Endometrial microvascular endothelial cells (primary cell): ENCODE results near the gene MYH15. TPM values are rescaled to one million over a fixed set of nuclear protein-coding genes. Genes with fewer than 3 reads are reported as not detected.

Experiments used
- in situ Hi-C: cut with HindIII; loops from 2 replicates; pipeline ENCODE4 v1.10.0; 2017; ENCODE audit warnings: low sequenced_read_pairs, low pct_unique_long_range_greater_than_20kb; ENCODE audit errors: inconsistent ontology term
- total RNA-seq: library from RNA; depleted of rRNA; stranded (reverse); fragments of >200 nt; gene quantifications from one replicate; pipeline ENCODE4 v1.2.3, GENCODE V29; 2015; ENCODE audit errors: inconsistent ontology term

The MYH15 gene
- total RNA-seq, 1 donor from 2014 or later: 0.46 TPM

DNA sequence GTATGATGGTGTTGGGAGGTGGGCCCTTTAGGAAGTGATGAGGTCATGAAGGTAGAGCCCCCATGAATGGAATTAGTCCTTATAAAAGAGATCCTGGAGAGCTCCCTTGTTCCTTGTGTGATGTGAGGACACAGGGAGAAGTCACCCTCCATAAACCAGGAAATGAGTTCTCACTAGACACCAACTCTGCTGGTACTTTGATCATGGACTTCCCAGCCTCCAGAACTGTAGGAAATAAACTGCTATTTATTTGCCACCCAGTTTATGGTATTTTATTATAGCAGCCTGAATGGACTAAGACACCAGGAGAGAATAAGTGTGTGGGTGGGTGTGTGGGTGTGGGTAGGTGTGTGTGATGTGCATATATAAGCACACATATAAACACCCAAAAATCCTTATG is 71.9 kb downstream of the MYH15 start:
- in situ Hi-C loops: no loop called here

DNA sequence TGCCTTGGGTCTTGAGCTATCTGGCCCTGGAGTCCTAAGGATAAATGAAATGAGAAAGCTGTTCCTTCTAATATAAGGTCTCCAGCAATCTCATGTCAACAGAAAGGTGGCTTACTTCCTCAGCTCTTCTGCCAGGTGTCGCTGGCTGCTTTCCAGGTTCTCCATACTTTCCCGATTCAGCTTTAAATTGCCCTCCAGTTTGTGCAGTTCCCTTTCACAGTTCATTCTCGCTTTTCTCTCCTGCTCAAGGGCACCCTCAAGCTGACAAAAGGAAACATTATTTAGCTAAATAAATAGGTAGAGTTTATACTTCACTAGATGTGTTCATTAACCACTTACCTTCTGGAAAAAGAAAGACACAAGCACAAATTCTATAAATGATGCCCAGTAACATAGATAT is 73.0 kb downstream of the MYH15 start:
- in situ Hi-C loops: no loop called here

DNA sequence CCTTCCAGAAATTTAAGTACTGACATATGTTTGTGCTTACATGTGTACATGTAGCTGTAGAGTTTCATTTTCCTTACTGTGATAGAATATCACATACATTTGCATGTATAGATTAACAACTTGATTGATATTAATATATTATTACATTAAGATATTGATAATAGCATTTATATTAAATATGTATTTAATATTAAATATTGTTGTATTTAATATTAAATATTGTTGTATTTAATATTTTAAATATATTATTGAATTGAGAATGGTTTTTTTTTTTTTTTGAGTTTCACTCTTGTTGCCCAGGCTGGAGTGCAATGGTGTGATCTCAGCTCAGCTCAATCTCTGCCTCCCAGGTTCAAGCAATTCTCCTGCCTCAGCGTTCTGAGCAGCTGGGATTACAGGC is 76.5 kb downstream of the MYH15 start:
- in situ Hi-C loops: no loop called here

DNA sequence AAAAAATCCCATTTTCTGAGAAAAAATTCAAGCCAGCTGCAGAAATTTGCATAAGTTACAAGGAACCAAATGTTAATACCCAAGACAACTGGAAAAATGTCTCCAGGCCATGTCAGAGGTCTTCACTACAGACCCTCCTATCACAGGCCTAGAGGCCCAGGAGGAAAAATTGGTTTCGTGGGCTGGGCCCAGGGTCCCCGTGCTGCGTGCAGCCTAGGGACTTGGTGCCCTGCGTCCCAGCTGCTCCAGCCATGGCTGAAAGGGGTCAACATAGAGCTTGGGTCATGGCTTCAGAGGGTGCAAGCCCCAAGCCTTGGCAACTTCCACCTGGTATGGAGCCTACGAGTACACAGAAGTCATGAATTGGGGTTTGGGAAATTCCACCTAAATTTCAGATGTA is 78.0 kb downstream of the MYH15 start:
- in situ Hi-C loops: no loop called here

DNA sequence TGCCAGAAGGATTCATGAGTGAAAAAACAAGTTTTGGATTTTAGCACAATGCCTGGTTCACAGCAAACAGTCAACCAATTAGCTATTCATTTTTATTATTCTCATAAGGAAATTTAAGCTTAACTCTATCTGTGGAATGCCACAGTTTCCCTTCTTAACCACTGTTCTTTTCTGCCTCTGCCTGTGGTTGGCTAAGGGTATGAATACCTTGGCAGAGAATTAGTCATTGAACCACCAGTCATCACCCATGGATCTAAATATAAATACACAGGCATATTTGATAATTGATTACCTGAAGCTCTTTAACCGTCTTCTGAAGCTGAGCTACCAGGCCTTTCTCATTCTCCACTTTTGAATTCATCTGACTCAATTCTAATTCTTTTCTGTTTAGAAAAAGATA is 79.9 kb downstream of the MYH15 start:
- in situ Hi-C loops: no loop called here

DNA sequence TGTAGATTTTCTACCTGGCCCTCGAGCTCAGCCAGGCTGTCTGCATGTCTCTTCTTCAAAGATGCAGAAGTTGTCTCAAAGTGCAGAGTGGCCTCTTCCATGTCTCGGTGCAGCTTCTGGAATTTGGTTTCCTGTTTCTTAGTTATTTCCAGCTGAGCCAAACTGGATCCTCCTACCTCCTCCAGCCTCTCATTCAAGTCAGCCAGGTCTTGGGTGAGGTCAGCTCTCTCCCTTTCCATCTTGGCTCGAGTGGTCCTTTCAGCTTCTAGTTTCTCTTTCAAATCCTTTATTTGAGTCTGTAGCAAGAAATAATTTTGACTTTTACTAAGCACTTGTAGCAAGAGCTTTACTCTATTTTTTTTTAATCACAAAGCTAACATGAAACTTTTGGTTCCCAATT is 81.8 kb downstream of the MYH15 start:
- in situ Hi-C loops: no loop called here

DNA sequence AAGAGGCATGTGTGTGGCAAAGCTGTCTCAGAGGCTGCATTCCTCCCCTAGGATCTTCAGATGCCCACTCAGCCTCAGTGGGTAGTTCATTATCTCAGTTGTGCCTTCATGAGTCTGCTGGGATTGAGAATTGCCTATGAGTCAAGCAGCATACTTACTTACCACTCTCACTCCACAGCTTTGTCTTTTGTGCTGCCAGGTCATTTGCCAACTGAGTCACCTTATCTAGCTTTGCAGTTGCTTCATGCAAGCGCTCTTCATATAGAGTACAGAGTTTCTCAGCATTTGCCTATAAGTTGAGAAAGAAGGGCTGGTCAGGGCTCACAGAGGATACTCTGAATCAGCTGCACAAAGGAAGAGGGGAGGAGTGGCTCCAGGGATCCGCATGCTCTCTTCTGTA is 89.5 kb downstream of the MYH15 start:
- in situ Hi-C loops: no loop called here

DNA sequence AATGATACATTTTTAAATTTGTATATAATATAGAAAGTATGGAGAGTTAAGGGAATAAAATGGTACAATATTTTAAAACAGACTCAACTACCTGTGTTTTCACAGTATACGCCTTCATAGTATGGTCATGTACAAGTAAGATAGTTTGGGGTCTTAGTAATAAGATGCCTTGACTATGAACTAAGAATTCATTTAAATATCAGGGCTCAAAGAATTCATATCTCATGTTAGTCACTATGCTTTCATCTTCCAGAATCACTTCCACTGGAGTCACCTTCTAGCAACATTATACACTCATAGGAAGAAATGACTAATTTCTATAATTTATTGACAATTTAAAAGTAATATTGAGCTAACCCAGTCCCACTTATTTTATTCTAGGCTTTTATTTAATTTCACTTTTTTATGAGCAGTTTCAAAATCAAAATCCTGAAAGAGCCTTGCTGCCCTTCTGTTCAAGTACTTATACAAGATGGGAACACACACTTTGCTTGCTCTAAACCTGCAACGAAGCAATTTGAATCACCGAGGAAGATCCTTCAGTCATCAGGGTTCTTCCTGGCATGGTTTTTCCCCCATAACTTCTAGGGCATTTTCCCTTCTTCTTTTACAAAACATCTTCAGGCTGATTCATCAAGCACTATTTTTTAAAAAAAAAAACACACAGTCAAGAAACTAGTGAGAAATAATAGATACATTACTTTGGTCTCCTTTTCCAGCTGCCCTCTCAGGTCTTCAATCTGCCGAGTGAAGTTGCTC is 94.1 kb downstream of the MYH15 start:
- in situ Hi-C loops: no loop called here

DNA sequence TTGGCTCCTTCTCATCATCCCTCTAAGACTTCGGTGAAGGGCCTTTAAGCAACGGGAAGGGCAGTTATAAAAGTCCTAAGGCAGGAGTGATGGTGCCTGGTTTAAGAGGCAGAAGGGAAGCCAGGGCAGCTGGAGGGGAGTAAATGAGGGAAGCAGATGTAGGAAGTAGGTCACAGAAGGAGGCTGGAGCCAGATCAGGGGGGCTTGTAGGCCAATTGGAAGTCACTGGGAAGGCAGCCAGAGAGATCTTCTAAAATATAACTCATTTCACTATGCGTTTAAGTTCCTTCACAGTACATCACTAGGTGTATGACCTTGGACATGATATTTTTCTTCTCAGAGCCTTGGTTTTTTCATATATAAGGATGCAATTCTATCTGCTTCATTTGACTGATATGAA is 94.7 kb downstream of the MYH15 start:
- in situ Hi-C loops: no loop called here

DNA sequence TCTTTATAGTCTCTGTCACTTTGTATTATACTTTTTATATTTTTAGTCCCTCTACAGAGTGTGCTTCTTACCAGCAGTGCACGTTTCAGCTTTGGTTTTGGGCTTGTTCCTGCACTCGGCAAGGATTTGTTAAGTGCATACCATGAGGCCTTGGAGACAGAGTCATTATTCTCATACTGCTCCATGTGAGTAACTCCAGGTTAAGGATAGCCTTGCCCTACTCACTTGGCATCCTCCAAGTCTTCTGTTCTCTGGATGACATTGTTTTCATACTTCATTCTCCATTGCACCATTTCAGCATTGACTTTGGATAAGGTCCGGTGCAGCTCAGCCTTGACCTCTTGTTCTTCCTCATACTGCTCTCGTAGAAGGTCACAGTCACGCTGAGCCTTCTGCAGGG is 96.4 kb downstream of the MYH15 start:
- in situ Hi-C loops: no loop called here

DNA sequence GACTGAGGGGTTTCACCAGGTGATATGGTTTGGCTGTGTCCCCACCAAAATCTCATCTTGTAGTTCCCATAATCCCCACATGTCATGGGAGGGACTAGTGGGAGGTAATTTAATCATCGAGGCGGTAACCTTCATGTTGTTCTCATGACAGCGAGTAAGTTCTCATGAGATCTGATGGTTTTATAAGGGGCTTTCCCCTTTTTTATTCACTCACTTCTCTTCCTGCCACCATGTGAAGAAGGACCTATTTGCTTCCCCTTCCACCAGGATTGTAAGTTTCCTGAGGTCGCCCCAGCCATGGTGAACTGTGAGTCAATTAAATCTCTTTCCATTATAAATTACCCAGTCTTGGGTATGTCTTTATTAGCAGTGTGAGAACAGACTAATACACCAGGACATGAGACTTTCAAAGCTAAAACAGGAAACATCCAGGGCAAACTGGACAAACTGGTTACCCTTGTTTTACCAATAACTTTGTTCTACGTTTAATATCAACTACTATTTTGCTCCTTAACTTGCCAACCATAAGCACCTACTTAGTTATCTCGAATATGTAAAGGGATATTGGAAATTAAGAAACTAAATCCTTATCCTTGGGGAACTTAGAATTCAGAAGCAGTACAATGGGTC is 98.2 kb downstream of the MYH15 start:
- in situ Hi-C loops: no loop called here

DNA sequence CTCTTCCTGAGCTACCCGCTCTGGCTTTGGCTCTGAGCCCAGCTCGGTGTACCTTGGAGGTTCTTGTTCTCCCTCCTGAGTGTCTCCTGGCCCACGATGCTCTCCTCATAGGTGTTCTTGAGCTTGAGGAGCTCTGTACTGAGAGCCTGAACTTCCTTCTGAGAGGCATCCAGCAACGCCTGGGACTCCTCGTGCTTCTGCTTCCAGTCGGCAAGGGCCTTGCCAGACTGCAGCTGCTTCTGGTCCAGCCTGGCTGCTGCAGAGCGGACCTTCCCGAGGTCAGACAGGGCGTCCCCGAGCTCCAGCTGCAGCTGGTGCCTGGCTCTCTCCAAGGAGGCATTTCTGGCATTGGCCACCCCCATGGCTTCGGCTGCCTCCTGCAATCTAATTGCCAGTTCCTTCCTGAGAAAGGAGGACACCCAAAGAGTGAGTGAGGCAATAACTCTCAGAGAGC is 99.8 kb downstream of the MYH15 start:
- in situ Hi-C loops: no loop called here

DNA sequence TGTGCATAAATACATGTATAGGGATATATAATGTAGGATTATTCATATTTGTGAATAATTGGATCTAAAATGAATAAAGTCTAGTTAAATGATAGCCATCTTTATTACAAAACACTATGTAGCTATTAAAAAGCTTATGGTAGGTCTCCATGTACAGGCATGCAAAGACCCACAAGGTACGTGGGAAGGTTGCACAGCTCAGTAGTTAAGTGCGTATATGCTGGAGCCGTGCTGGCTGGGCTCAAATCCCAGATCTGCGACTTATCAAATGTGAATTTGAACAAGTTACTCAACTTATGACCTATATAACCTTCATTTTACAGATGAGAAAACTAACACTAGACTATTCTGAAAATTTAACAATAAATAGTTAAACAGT is 100.6 kb downstream of the MYH15 start:
- in situ Hi-C loops: no loop called here

DNA sequence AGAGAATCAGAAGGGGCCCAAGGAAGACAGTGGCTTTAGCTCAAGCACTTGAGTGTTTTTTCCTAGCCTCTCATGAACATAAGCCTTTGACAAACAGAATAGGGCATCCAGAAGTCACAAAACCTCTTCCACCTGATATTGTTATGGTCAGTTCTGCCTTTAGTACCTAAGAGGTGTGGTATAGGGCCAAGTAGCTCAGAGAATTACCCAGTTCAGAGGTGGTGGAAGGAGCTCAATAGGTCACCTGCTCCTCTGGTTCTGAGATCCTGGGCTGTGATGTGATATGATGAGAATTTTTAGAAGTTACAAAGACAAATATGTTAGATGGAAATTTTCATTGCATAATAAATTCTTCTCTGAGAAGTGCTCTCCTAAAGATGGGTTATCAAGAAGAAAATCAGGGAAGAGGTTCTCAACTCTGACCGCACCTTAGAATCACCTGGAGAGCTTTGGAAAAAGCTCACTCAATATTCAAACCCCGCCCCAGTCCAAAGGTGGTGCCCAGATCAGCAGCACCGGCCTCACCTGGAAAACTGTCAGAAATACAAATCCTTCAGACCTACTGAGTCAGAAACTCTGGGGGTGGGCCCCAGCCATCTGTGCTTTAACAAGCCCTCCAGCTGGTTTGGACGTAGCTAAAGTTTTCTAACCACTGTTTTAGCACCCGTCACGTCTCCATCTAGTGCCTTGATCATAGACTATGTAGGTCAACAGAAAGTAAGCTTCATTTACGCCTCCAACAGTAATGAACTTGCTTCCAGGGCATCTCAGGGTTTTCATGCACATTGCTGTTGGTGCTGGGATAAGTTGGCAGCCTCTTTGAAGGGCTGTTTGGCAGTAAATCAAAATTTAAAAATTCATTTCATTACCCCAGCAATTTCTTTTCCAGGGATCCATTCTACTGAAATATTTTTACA is 101.3 kb downstream of the MYH15 start:
- in situ Hi-C loops: no loop called here

DNA sequence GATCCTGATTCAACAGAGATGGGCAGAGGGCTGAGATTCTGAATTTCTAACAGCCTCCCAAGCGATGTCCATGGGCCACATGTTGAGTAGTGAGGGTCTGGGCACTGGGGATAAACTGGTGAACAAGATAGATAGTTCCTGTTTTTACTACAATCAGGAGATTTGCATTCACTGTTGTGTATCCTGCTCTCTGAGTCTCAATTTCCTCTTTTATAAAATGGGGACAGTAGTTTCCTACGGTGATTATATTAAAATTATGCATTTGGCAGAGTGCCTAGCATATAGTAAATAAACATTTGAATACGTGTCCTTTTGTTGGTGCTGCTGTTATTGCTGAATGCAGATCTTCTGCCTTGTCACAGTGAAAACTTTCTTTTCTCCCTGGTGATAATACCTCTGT is 102.5 kb downstream of the MYH15 start:
- in situ Hi-C loops: no loop called here

DNA sequence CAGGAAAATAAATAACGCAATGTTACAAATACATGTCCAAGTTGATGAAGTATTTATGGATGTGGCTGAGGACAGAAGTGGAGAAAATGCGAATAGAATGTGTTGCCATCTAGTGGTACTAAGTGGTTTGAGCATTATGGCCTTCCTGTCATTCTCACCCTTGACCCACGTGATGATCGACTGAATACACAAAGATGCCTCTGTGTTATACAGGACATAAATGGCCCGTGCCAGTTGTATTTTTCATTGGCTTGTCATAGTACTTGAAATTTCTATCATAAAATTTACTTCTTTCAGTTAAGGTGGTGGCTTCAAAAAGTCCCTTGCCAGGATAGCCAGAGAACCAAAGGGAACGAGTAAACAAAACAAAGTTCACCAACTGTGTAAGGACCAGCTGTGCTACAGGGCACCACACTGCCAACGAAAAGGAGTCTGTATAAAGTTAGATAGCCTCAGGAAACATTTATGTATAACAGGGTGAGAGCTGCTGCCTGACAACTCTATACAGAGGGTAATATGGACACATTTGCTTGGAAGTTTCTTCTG is 103.7 kb downstream of the MYH15 start:
- in situ Hi-C loops: no loop called here

DNA sequence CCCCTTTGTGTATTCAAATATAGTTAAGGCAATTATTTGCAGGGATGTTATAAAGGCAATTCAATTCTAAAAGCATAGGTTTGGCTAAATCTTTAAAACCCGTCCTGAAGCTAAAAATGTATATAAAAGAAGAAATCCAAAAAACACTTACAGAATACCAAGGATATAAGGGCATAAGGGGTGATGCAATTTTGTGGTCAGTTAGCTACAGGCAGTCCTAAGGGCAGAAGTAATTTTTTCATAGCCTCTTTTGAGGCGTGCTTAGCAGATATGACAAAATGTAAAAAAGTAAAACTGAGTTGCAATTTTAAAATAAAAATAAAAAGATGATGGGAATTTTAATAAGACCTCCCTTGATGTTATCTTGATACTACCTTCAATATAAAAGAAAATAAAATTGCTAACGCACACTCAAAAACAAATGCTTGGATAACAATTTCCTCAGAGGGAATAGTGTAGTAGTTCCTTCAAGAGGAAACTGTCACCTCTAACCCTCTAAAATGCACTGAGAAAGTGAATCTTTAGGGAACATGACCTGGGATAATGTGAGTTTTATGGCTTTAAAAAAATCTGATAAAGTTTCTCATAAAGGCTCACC is 104.2 kb downstream of the MYH15 start:
- in situ Hi-C loops: no loop called here

DNA sequence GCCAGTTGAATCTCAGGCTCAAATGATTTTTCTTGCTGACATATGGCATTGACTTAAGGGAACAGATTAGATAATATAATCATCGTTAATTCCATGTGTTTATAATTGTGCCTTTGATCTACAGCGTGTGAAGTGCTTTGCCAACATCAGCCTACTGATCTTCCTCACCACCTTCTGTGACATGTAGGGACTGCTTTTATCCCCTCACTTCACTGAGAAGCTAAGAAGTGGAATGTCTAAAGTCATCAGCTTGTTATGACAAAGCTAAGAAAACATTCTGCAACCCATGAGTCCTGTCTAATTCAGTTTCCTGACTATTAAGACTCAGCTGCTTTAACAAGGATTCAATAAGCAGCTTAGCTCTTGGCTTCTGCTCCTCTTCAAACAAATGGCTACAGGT is 106.0 kb downstream of the MYH15 start:
- in situ Hi-C loops: no loop called here

DNA sequence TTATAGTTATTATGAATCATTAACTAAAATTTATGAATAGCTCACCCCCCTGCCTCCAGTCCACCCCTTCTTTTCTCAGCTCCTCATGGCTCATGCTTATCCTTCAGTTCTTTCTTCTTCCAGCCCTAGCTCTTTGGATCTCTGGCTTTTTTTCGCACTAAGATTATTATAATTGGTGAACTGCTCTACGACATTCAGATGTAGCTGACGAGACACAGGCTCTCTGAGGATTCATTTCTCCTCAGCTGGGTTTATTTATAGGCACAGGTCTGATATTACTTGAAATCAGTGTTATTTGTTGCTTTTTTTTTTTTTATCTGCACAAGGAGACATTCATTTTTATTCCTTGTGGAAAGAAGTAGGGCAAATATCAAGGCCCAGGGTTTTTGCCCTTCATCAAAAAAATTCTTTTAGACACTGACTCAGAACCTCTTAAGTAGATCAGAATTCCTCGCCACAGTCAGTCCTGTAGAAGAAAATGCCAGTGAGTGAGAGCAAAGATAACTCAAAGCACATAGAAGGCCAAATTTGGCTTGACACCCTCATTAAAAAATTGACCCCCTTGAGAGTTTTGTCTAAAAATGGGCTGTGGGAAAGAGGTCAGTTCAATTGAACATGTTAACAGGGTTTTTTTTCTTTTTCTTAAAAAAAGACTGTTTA is 106.6 kb downstream of the MYH15 start:
- in situ Hi-C loops: no loop called here
